ENCODE measurements around the gene CPNE5. TPM values are rescaled to one million over a fixed set of nuclear protein-coding genes. Genes with fewer than 3 reads are reported as not detected.
A peak's percentile ranks its signal among the peaks of the same experiment; 100 is the strongest.

The CPNE5 gene
- total and polyA plus RNA-seq, 9 of the 15 experiments (the other 6 are each of a cell fraction or from before 2014, with no cell fraction given): 0.14 to 1.0 (median 0.46) TPM; not detected in 2

- TF ChIP-seq ID3 (CRISPR knock-in tag; IDR thresholded peaks at IDR 0.05) (no peak), ID3 (tag; IDR thresholded peaks at IDR 0.05) (peak; percentile 83), NCOA6 (IDR thresholded peaks at IDR 0.05) (peak; percentile 54; the same call in 1 of the 2 replicates), NR2C1 (IDR thresholded peaks at IDR 0.05) (peak; percentile 70), NR2C1 (tag; IDR thresholded peaks at IDR 0.05) (peak; percentile 81), ZBTB49 (CRISPR knock-in tag; IDR thresholded peaks at IDR 0.05; ENCODE audit: borderline replicate concordance) (0 out of 2 replicates have a peak, but pooled peaks have one; percentile 41), CC2D1A (IDR thresholded peaks at IDR 0.05) (peak; percentile 38; the same call in 1 of the 2 replicates), ZNF76 (CRISPR knock-in tag; IDR thresholded peaks at IDR 0.05; ENCODE audit: borderline replicate concordance) (peak; percentile 85), DIDO1 (tag; IDR thresholded peaks at IDR 0.05; ENCODE audit: low read depth) (peak; percentile 98), ZNF77 (CRISPR knock-in tag; IDR thresholded peaks at IDR 0.05) (no peak), ILK (tag; IDR thresholded peaks at IDR 0.05; ENCODE audit: borderline replicate concordance, low read depth) (no peak), ZNF583 (CRISPR knock-in tag; IDR thresholded peaks at IDR 0.05) (0 out of 2 replicates have a peak, but pooled peaks have one; percentile 76), THRA (IDR thresholded peaks at IDR 0.05) (no peak), E2F8 (IDR thresholded peaks at IDR 0.05; ENCODE audit: low read depth, partially characterized antibody) (peak; percentile 97), HMGN3 (IDR thresholded peaks at IDR 0.05; ENCODE audit: borderline replicate concordance, extremely low read depth, insufficient read length, low read depth, low read length) (peak; percentile 45), ZNF707 (CRISPR knock-in tag; conservative IDR thresholded peaks at IDR 0.05) (peak; percentile 5; the same call in 1 of the 2 replicates), CHD2 (IDR thresholded peaks at IDR 0.05; ENCODE audit: low read depth, low read length) (peak; percentile 46), ZNF347 (CRISPR knock-in tag; IDR thresholded peaks at IDR 0.05; ENCODE audit: low read depth) (no peak), ZC3H11A (IDR thresholded peaks at IDR 0.05; ENCODE audit: low read depth, low read length) (0 out of 2 replicates have a peak, but pooled peaks have one; percentile 66), TCF7 (IDR thresholded peaks at IDR 0.05; ENCODE audit: borderline replicate concordance) (peak; percentile 76; the same call in 1 of the 2 replicates), ZKSCAN1 (IDR thresholded peaks at IDR 0.05; ENCODE audit: low read depth, low read length) (peak; percentile 60; the same call in 1 of the 2 replicates)
Measured at GRCh38 chr6:36874443-36875249, 35.4 kb upstream of the CPNE5 start, which contains the start of gene PPIL1 (continued).
